Fibroblast of the conjunctiva (primary cell): Measurements from ENCODE around the gene ROR1.

Experiments used
- DNase-seq: peaks from one replicate; pipeline ENCODE4 v3.0.0-alpha.2; 2010; ENCODE audit warnings: low read depth

Gene ROR1

GRCh38 chr1:64060611-64061302 is 286.9 kb downstream of the ROR1 start:
- DNase-seq = no peak

- DNase-seq = no peak
Measured at GRCh38 chr1:64061430-64062104, 287.8 kb downstream of the ROR1 start.

- no peak for DNase-seq
Measured at GRCh38 chr1:64062529-64062928, 288.7 kb downstream of the ROR1 start.

- DNase-seq = no peak
Measured at GRCh38 chr1:64062941-64063581, 289.2 kb downstream of the ROR1 start.

- no peak for DNase-seq
Measured at GRCh38 chr1:64065571-64065970, 291.8 kb downstream of the ROR1 start.

GRCh38 chr1:64072089-64072793 is 298.4 kb downstream of the ROR1 start:
- no peak for DNase-seq

- DNase-seq = no peak
Measured at GRCh38 chr1:64073705-64074104, 299.9 kb downstream of the ROR1 start.

GRCh38 chr1:64074767-64075166 is 300.9 kb downstream of the ROR1 start:
- no peak for DNase-seq

GRCh38 chr1:64077281-64077940 is 303.6 kb downstream of the ROR1 start:
- no peak for DNase-seq

GRCh38 chr1:64080941-64081562 is 307.2 kb downstream of the ROR1 start:
- DNase-seq = no peak

- DNase-seq = peak; percentile 52
Measured at GRCh38 chr1:64082459-64082858, 308.6 kb downstream of the ROR1 start.

GRCh38 chr1:64084451-64084850 is 310.6 kb downstream of the ROR1 start:
- no peak for DNase-seq

- peak; percentile 29 for DNase-seq
Measured at GRCh38 chr1:64087768-64088167, 314.0 kb downstream of the ROR1 start.

- DNase-seq = no peak
Measured at GRCh38 chr1:64090436-64090835, 316.6 kb downstream of the ROR1 start.

- DNase-seq = no peak
Measured at GRCh38 chr1:64092851-64093371, 319.1 kb downstream of the ROR1 start.

GRCh38 chr1:64093941-64094340 is 320.1 kb downstream of the ROR1 start:
- DNase-seq = peak; percentile 75

GRCh38 chr1:64095832-64096231 is 322.0 kb downstream of the ROR1 start:
- no peak for DNase-seq

GRCh38 chr1:64097859-64098258 is 324.0 kb downstream of the ROR1 start:
- no peak for DNase-seq

GRCh38 chr1:64098436-64098835 is 324.6 kb downstream of the ROR1 start:
- no peak for DNase-seq

GRCh38 chr1:64098846-64099582 is 325.2 kb downstream of the ROR1 start:
- DNase-seq = no peak

GRCh38 chr1:64100791-64101190 is 327.0 kb downstream of the ROR1 start:
- no peak for DNase-seq
